Measurements from ENCODE around the gene KIF5A. TPM values are rescaled to one million over a fixed set of nuclear protein-coding genes. Genes with fewer than 3 reads are reported as not detected.

The KIF5A gene
- total RNA-seq, 4 donors from 2014 or later: 0.35 to 2.5 (median 1.4) TPM

- TF ChIP-seq POLR2A (IDR thresholded peaks at IDR 0.05): no peak
- TF ChIP-seq, protein P1, sequence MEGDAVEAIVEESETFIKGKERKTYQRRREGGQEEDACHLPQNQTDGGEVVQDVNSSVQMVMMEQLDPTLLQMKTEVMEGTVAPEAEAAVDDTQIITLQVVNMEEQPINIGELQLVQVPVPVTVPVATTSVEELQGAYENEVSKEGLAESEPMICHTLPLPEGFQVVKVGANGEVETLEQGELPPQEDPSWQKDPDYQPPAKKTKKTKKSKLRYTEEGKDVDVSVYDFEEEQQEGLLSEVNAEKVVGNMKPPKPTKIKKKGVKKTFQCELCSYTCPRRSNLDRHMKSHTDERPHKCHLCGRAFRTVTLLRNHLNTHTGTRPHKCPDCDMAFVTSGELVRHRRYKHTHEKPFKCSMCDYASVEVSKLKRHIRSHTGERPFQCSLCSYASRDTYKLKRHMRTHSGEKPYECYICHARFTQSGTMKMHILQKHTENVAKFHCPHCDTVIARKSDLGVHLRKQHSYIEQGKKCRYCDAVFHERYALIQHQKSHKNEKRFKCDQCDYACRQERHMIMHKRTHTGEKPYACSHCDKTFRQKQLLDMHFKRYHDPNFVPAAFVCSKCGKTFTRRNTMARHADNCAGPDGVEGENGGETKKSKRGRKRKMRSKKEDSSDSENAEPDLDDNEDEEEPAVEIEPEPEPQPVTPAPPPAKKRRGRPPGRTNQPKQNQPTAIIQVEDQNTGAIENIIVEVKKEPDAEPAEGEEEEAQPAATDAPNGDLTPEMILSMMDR (IDR thresholded peaks at IDR 0.05): no peak
- peaks cover 0 to 31% (median 0%) of the 10 kb centered on the region in 3 donors for H3K36me3 ChIP-seq
- DNase-seq: no peak
- no peak overlapping the region for H3K4me3 ChIP-seq
- no peaks in the 10 kb centered on the region for H3K9me3 ChIP-seq
- peak overlapping the region in 1 of 4 donors; percentile 13 for H3K27ac ChIP-seq
- peaks cover 0 to 16% (median 0%) of the 10 kb centered on the region in 4 donors for H3K4me1 ChIP-seq
- H3K27me3 ChIP-seq: no peaks in the 10 kb centered on the region
Observed at GRCh38 chr12:57541717-57542116, 8.1 kb upstream of the KIF5A start.

DNA sequence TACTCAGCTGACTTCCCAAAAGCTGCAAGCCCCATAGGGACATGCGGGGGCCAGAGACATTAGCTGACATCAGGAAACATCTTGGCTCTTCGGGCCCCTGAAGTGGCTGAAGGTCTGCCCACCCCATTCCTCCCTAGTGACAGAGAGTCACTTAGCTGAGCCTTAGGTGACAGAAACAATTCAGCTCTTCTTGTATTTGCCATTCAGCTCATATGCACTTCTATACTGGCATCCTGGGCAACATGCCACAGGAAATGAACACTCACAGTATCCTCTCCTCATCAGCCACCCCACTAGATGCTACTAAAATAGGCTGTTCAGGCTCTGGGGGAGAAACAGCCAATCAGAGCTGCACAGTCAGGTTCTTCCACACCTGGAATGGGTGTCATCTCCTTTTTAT lies 6.3 kb upstream of the KIF5A start:
- TF ChIP-seq POLR2A (IDR thresholded peaks at IDR 0.05): no peak
- TF ChIP-seq, protein P1 (IDR thresholded peaks at IDR 0.05): no peak

DNA sequence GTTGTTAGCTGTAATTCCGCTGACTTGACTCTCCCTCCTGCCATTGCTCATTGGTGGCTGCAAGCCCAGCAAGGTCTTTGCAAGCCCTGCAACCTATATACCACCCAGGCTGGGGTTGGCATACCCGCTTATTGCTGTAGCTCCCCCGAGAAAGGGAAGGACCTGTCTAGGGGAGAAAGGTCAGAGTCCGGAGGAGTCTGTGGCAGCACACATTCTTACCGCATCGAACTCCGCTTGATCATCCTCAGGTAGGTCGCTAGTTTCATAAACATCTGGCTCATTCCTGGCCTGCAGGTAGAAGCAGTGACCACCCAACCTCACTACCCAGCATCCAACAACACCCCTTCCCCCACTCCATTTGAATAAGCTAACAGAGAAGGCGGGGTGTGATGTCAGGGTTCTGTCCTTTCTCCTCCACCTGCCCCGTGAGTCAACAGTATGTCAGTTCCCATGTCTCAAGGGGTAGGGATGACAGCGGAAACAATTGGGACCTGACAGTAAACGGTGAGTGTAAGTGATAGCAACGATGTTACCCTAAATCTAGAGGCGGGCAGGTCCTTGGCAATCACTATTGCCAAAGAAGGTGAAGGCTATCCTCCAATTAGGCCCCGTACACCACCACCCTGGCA lies 3.9 kb upstream of the KIF5A start:
- Histone ChIP-seq H3K4me3 (peak overlapping the region; percentile 69 to 99 (median 86)), H3K36me3 (no peaks in the 10 kb centered on the region), H3K27me3 (no peaks in the 10 kb centered on the region), H3K9me3 (no peaks in the 10 kb centered on the region), H3K27ac (peak overlapping the region in 3 of 4 donors; percentile 85 to 96 (median 91)), H3K4me1 (peaks cover 0 to 27% (median 3%) of the 10 kb centered on the region in 4 donors)
- DNase-seq: peak in 2 of 3 donors; percentile 63 to 65
- TF ChIP-seq POLR2A (IDR thresholded peaks at IDR 0.05): no peak
- TF ChIP-seq, protein P1 (IDR thresholded peaks at IDR 0.05): no peak

More for the DNA sequence above, 6.3 kb upstream of the KIF5A start:
- DNase-seq: no peak
- H3K4me3 ChIP-seq: no peak overlapping the region
- no peaks in the 10 kb centered on the region for H3K9me3 ChIP-seq
- peaks cover 0 to 16% (median 0%) of the 10 kb centered on the region in 3 donors for H3K36me3 ChIP-seq
- H3K27ac ChIP-seq: no peak overlapping the region
- H3K27me3 ChIP-seq: no peaks in the 10 kb centered on the region
- H3K4me1 ChIP-seq: peaks cover 0 to 16% (median 0%) of the 10 kb centered on the region in 4 donors

- Histone ChIP-seq H3K36me3 (no peaks in the 10 kb centered on the region), H3K27me3 (no peaks in the 10 kb centered on the region), H3K9me3 (no peaks in the 10 kb centered on the region), H3K4me3 (peak within 1 kb of the TSS; percentile 69 to 99 (median 86)), H3K4me1 (peaks cover 0 to 27% (median 3%) of the 10 kb centered on the region in 4 donors), H3K27ac (peak within 1 kb of the TSS; percentile 85 to 96 (median 89))
- peak; percentile 60 to 76 for TF ChIP-seq POLR2A (IDR thresholded peaks at IDR 0.05)
- TF ChIP-seq, protein P1 (IDR thresholded peaks at IDR 0.05): peak in 4 of 6 experiments; percentile 15 to 26 (median 24)
- peak; percentile 94 to 98 (median 95) for DNase-seq
Observed at GRCh38 chr12:57546438-57547287, 3.2 kb upstream of the KIF5A start, which contains the start of gene DCTN2. DCTN2 (minus strand) TSS chr12:57547192; CDS start chr12:57547063, 129 bp downstream.

DNA sequence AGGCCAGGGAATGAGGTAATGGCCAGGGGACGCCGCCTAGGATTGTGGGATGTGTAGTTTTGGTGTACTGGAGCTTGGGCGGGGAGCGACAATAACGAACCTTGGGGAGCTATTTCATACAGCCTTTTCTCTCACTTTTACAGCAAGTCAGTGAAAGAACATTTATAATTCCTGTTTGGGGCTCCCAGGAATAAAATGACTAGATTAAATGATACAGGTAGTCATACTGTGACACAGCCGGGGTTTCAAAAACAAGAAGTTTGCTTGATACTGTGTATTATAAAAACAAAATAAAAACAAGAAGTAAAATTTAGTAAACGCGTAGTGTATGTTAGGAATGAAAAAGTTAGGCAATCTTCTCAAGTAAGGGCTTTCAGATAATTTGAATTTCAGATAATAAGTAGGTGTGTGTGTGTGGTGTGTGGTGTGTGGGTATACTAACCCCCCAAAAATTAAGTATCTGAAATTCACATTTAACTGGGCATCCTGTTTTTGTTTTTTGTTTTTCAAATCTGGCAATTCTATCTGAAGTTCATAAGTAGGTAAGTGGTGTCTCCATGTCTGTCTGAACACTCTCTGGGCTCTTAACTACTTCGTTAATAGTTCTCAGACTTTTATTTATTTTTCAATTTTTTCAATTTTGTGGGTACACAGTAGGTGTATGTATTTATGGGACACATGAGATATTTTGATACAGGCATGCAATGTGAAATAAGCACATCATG lies 2.4 kb upstream of the KIF5A start:
- peak overlapping the region; percentile 85 to 96 (median 89) for H3K27ac ChIP-seq
- H3K4me3 ChIP-seq: peak overlapping the region; percentile 69 to 99 (median 86)
- no peaks in the 10 kb centered on the region for H3K36me3 ChIP-seq
- no peaks in the 10 kb centered on the region for H3K9me3 ChIP-seq
- no peak for DNase-seq
- TF ChIP-seq, protein P1 (IDR thresholded peaks at IDR 0.05): no peak
- TF ChIP-seq POLR2A (IDR thresholded peaks at IDR 0.05): no peak
- peaks cover 0 to 27% (median 3%) of the 10 kb centered on the region in 4 donors for H3K4me1 ChIP-seq
- no peaks in the 10 kb centered on the region for H3K27me3 ChIP-seq

All from Peyer's patch (tissue), 4 donors.